GM13976 (cell line): ENCODE results near the gene FIGN.

Source experiments
- DNase-seq: peaks from one replicate; pipeline ENCODE4 v3.0.0; 2012; ENCODE audit warnings: low spot score
- CTCF ChIP-seq: IDR thresholded peaks from 2 replicates; pipeline ENCODE4 v1.5.1; 2012; ENCODE audit warnings: borderline replicate concordance, mild to moderate bottlenecking; ENCODE audit not compliant: insufficient read depth; ENCODE audit errors: extremely low read depth, missing control alignments, control extremely low read depth
- in situ Hi-C: fragments of 300-500 bp; cut with MboI; formaldehyde crosslinking; loops from one replicate; pipeline ENCODE4 v1.12.0; 2022; ENCODE audit warnings: low sequenced_read_pairs, mixed read lengths, inconsistent platforms; ENCODE audit not compliant: unreplicated experiment

FIGN gene

GRCh38 chr2:163571423-163572102, 164.2 kb downstream of the FIGN start:
- DNase-seq: no peak
- TF ChIP-seq CTCF: no peak
- in situ Hi-C loops: no loop called here

GRCh38 chr2:163570391-163570790, 165.4 kb downstream of the FIGN start:
- TF ChIP-seq CTCF: no peak
- in situ Hi-C loops: no loop called here
- DNase-seq: no peak

GRCh38 chr2:163565192-163565591, 170.6 kb downstream of the FIGN start:
- no peak for TF ChIP-seq CTCF
- DNase-seq: no peak
- in situ Hi-C loops: no loop called here

- no peak for TF ChIP-seq CTCF
- no peak for DNase-seq
- in situ Hi-C loops: no loop called here
These were observed 171.6 kb downstream of the FIGN start for GRCh38 chr2:163564236-163564635.

- in situ Hi-C loops: no loop called here
- no peak for DNase-seq
- TF ChIP-seq CTCF: no peak
These were observed 172.5 kb downstream of the FIGN start for GRCh38 chr2:163563336-163563735.

GRCh38 chr2:163558251-163559021, 177.4 kb downstream of the FIGN start:
- no peak for DNase-seq
- no peak for TF ChIP-seq CTCF
- in situ Hi-C loops: no loop called here

- no peak for TF ChIP-seq CTCF
- DNase-seq: no peak
- in situ Hi-C loops: no loop called here
These were observed 179.3 kb downstream of the FIGN start for GRCh38 chr2:163556511-163556910.
